ENCODE data around the gene LPAR5.

- TF ChIP-seq TCF12 (IDR thresholded peaks at IDR 0.05) = no peak
- no peak for TF ChIP-seq RXRA (IDR thresholded peaks at IDR 0.05; ENCODE audit: borderline replicate concordance, low read depth)
Measured at GRCh38 chr12:6612247-6612646, 23.5 kb downstream of the LPAR5 start.
